ENCODE measurements around the gene SPSB2.
"Not testable (repeated sequence)": the region's sequence is repeated elsewhere in the genome, so short reads cannot be mapped to it uniquely, and the experiment has no call there.

The SPSB2 gene

DNA sequence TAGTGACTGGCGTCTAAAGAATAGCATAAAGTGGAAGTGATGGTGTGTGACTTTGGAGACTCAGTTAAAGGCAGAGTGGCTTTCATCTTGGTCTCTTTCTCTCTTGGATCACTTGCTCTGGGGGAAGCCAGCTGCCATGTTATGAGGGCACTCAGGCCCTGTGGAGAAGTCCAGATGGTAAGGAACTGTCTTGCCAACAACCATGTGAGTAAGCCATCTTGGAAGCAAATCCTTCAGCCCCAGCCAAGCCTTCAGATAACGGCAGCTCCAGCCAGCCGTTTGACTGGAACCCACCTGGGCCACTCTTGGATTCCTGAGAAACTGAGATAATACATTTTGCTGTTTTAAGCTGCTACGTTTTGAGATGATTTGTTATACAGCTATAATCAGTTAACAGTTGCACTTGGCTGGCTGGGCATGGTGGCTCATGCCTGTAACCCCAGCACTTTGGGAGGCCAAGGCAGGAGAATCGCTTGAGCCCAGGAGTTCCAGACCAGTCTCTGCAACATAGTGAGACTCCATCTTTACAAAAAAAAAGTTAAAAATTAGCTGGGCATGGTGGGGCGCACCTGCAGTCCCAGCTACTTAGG, 23.8 kb upstream of the SPSB2 start:
- H3K9ac ChIP-seq (ENCODE audit: low read depth, low read length, poor library complexity, severe bottlenecking): no peak overlapping the region
- peaks cover 6% of the 10 kb centered on the region; the same call in 1 of the 2 replicates for H3K79me2 ChIP-seq (ENCODE audit: insufficient read depth, low read length)
- H3K9me3 ChIP-seq (ENCODE audit: insufficient read depth, low read depth, low read length): no peaks in the 10 kb centered on the region
- H3K4me1 ChIP-seq (ENCODE audit: insufficient read depth, low read length, poor library complexity, severe bottlenecking): peaks cover 15% of the 10 kb centered on the region
- H3F3A ChIP-seq (ENCODE audit: low read depth): no peaks in the 10 kb centered on the region
- TF ChIP-seq EZH2phosphoT487 (IDR thresholded peaks at IDR 0.05; ENCODE audit: borderline replicate concordance): no peak
- TF ChIP-seq, protein P1, sequence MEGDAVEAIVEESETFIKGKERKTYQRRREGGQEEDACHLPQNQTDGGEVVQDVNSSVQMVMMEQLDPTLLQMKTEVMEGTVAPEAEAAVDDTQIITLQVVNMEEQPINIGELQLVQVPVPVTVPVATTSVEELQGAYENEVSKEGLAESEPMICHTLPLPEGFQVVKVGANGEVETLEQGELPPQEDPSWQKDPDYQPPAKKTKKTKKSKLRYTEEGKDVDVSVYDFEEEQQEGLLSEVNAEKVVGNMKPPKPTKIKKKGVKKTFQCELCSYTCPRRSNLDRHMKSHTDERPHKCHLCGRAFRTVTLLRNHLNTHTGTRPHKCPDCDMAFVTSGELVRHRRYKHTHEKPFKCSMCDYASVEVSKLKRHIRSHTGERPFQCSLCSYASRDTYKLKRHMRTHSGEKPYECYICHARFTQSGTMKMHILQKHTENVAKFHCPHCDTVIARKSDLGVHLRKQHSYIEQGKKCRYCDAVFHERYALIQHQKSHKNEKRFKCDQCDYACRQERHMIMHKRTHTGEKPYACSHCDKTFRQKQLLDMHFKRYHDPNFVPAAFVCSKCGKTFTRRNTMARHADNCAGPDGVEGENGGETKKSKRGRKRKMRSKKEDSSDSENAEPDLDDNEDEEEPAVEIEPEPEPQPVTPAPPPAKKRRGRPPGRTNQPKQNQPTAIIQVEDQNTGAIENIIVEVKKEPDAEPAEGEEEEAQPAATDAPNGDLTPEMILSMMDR (conservative IDR thresholded peaks at IDR 0.05; ENCODE audit: low read length): no peak
- H4K20me1 ChIP-seq (ENCODE audit: insufficient read depth, low read length, poor library complexity, severe bottlenecking): no peaks in the 10 kb centered on the region
- H3K4me3 ChIP-seq (ENCODE audit: low read length, poor library complexity, severe bottlenecking): no peak overlapping the region
- H3K4me2 ChIP-seq (ENCODE audit: low read depth, low read length, poor library complexity, severe bottlenecking): no peak overlapping the region
- no peaks in the 10 kb centered on the region for H3K36me3 ChIP-seq (ENCODE audit: insufficient read depth, low read length)
- no peak overlapping the region for H2AFZ ChIP-seq (ENCODE audit: low read length)
- H3K9me2 ChIP-seq (replicated peaks; ENCODE audit: low read depth, low read length): no peaks in the 10 kb centered on the region
- H3K27me3 ChIP-seq (ENCODE audit: insufficient read depth, low read length, poor library complexity, severe bottlenecking): no peaks in the 10 kb centered on the region

DNA sequence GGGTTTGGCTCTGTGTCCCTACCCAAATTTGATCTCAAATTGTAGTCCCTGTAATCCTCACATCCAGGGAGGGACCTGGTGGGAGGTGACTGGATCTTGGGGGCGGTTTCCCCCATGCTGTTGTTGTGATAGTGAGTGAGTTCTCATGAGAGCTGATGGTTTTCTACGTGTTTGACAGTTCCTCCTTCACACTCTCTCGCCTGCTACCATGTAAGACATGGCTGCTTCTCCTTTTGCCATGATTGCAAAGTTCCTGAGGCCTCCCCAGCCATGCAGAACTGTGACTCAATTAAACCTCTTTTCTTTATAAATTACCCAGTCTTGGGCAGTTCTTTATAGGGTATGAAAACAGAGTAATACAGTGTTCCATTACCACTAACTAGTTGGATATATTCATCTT, 21.2 kb upstream of the SPSB2 start:
- no peak overlapping the region for H3K4me3 ChIP-seq (ENCODE audit: low read length, poor library complexity, severe bottlenecking)
- H3K36me3 ChIP-seq (ENCODE audit: insufficient read depth, low read length): no peaks in the 10 kb centered on the region
- H3K9me3 ChIP-seq (ENCODE audit: insufficient read depth, low read depth, low read length): no peaks in the 10 kb centered on the region
- TF ChIP-seq EZH2phosphoT487 (IDR thresholded peaks at IDR 0.05; ENCODE audit: borderline replicate concordance): no peak
- TF ChIP-seq, protein P1 (conservative IDR thresholded peaks at IDR 0.05; ENCODE audit: low read length): no peak
- peaks cover 10% of the 10 kb centered on the region; the same call in 1 of the 2 replicates for H3K79me2 ChIP-seq (ENCODE audit: insufficient read depth, low read length)
- H4K20me1 ChIP-seq (ENCODE audit: insufficient read depth, low read length, poor library complexity, severe bottlenecking): no peaks in the 10 kb centered on the region
- H3F3A ChIP-seq (ENCODE audit: low read depth): 0 out of 2 replicates have a peak, but pooled peaks cover 2% of the 10 kb centered on the region
- H3K9ac ChIP-seq (ENCODE audit: low read depth, low read length, poor library complexity, severe bottlenecking): no peak overlapping the region
- H3K27me3 ChIP-seq (ENCODE audit: insufficient read depth, low read length, poor library complexity, severe bottlenecking): no peaks in the 10 kb centered on the region
- H3K4me2 ChIP-seq (ENCODE audit: low read depth, low read length, poor library complexity, severe bottlenecking): no peak overlapping the region
- no peak overlapping the region for H2AFZ ChIP-seq (ENCODE audit: low read length)
- H3K4me1 ChIP-seq (ENCODE audit: insufficient read depth, low read length, poor library complexity, severe bottlenecking): peaks cover 20% of the 10 kb centered on the region
- H3K9me2 ChIP-seq (replicated peaks; ENCODE audit: low read depth, low read length): no peaks in the 10 kb centered on the region

DNA sequence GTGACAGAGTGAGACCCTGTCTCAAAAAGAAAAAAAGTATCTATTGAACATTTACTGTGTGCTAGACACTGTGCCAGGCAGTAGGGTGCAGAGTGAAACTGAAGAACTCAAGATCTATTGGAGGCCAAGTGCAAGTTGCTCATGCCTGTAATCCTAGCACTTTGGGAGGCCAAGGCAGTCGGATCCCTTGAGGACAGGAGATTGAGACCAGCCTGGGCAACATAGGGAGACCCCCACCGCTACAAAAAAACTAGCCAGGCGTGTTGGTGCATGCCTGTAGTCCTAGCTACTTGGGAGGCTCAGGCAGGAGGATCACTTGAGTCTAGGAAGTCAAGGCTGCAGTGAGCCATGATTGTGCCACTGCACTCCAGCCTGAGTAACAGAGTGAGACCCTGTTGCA, 19.6 kb upstream of the SPSB2 start:
- H3K4me2 ChIP-seq (ENCODE audit: low read depth, low read length, poor library complexity, severe bottlenecking): peak overlapping the region; percentile 95
- not testable (repeated sequence) for H3F3A ChIP-seq (ENCODE audit: low read depth); H3K9me2 ChIP-seq (replicated peaks; ENCODE audit: low read depth, low read length); H4K20me1 ChIP-seq (ENCODE audit: insufficient read depth, low read length, poor library complexity, severe bottlenecking); H3K36me3 ChIP-seq (ENCODE audit: insufficient read depth, low read length); H3K9me3 ChIP-seq (ENCODE audit: insufficient read depth, low read depth, low read length); H2AFZ ChIP-seq (ENCODE audit: low read length); H3K27me3 ChIP-seq (ENCODE audit: insufficient read depth, low read length, poor library complexity, severe bottlenecking)
- peaks cover 20% of the 10 kb centered on the region for H3K4me1 ChIP-seq (ENCODE audit: insufficient read depth, low read length, poor library complexity, severe bottlenecking)
- H3K79me2 ChIP-seq (ENCODE audit: insufficient read depth, low read length): peaks cover 10% of the 10 kb centered on the region; the same call in 1 of the 2 replicates
- H3K9ac ChIP-seq (ENCODE audit: low read depth, low read length, poor library complexity, severe bottlenecking): peak overlapping the region; percentile 97
- peak overlapping the region; percentile 86 for H3K4me3 ChIP-seq (ENCODE audit: low read length, poor library complexity, severe bottlenecking)

DNA sequence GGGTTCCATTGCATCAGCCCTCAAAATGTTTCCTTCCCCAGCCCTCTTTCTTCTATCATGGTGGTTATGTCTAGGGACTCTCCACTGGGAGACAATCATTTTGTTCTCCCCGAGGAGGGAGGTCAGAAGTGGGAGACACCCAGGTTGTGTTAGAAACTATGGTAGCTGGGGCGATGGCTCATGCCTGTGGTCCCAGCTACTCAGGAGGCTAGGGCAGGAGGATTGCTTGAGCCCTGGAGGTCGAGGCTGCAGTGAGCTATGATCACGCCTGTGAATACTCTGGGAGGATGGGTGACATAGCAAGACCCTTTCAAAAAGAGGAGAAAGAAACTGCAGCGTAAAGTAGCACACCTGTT, 18.5 kb upstream of the SPSB2 start:
- peaks cover 20% of the 10 kb centered on the region for H3K4me1 ChIP-seq (ENCODE audit: insufficient read depth, low read length, poor library complexity, severe bottlenecking)

More for the DNA sequence above, 18.5 kb upstream of the SPSB2 start:
- no peaks in the 10 kb centered on the region for H3K9me3 ChIP-seq (ENCODE audit: insufficient read depth, low read depth, low read length)
- TF ChIP-seq, protein P1 (conservative IDR thresholded peaks at IDR 0.05; ENCODE audit: low read length): no peak
- no peak for TF ChIP-seq EZH2phosphoT487 (IDR thresholded peaks at IDR 0.05; ENCODE audit: borderline replicate concordance)
- no peaks in the 10 kb centered on the region for H4K20me1 ChIP-seq (ENCODE audit: insufficient read depth, low read length, poor library complexity, severe bottlenecking)
- H3K9ac ChIP-seq (ENCODE audit: low read depth, low read length, poor library complexity, severe bottlenecking): peak overlapping the region; percentile 97
- peak overlapping the region; percentile 95 for H3K4me2 ChIP-seq (ENCODE audit: low read depth, low read length, poor library complexity, severe bottlenecking)
- no peaks in the 10 kb centered on the region for H3K27me3 ChIP-seq (ENCODE audit: insufficient read depth, low read length, poor library complexity, severe bottlenecking)
- peak overlapping the region; percentile 86 for H3K4me3 ChIP-seq (ENCODE audit: low read length, poor library complexity, severe bottlenecking)
- H3K36me3 ChIP-seq (ENCODE audit: insufficient read depth, low read length): no peaks in the 10 kb centered on the region
- 0 out of 2 replicates have a peak, but pooled peaks cover 2% of the 10 kb centered on the region for H3F3A ChIP-seq (ENCODE audit: low read depth)
- no peaks in the 10 kb centered on the region for H3K9me2 ChIP-seq (replicated peaks; ENCODE audit: low read depth, low read length)
- peak overlapping the region; percentile 92 for H2AFZ ChIP-seq (ENCODE audit: low read length)
- H3K79me2 ChIP-seq (ENCODE audit: insufficient read depth, low read length): peaks cover 10% of the 10 kb centered on the region; the same call in 1 of the 2 replicates
